HG02588 (cell line): Measurements from ENCODE around the gene THAP4.
"Not testable (repeated sequence)": the region's sequence is repeated elsewhere in the genome, so short reads cannot be mapped to it uniquely, and the experiment has no call there.

ENCODE experiments used
- ATAC-seq: cut with Tn5 transposase; IDR thresholded peaks from one replicate; pipeline ENCODE4 v1.9.1; 2021; ENCODE audit warnings: mild to moderate bottlenecking, moderate library complexity; ENCODE audit not compliant: unreplicated experiment

The THAP4 gene

GRCh38 chr2:241590496-241591455 lies 46.2 kb downstream of the THAP4 start:
- not testable (repeated sequence) for ATAC-seq

GRCh38 chr2:241589863-241590262 lies 47.1 kb downstream of the THAP4 start:
- not testable (repeated sequence) for ATAC-seq

GRCh38 chr2:241586564-241587264 lies 50.2 kb downstream of the THAP4 start:
- ATAC-seq: no peak

GRCh38 chr2:241584436-241584835 lies 52.5 kb downstream of the THAP4 start:
- no peak for ATAC-seq

GRCh38 chr2:241582806-241583205 lies 54.2 kb downstream of the THAP4 start:
- ATAC-seq: no peak

GRCh38 chr2:241582328-241582727 lies 54.6 kb downstream of the THAP4 start:
- no peak for ATAC-seq

- ATAC-seq: no peak
Observed at GRCh38 chr2:241579281-241579680, 57.7 kb downstream of the THAP4 start.

GRCh38 chr2:241577413-241578122 lies 59.4 kb downstream of the THAP4 start:
- ATAC-seq: no peak

GRCh38 chr2:241576293-241576654 lies 60.7 kb downstream of the THAP4 start:
- ATAC-seq: no peak

GRCh38 chr2:241575624-241576292 lies 61.2 kb downstream of the THAP4 start:
- ATAC-seq: no peak

GRCh38 chr2:241574911-241575623 lies 61.9 kb downstream of the THAP4 start:
- no peak for ATAC-seq

GRCh38 chr2:241573741-241574140 lies 63.2 kb downstream of the THAP4 start:
- ATAC-seq: no peak

GRCh38 chr2:241572915-241573651 lies 63.9 kb downstream of the THAP4 start:
- not testable (repeated sequence) for ATAC-seq

- no peak for ATAC-seq
Observed at GRCh38 chr2:241571821-241572620, 64.9 kb downstream of the THAP4 start.

- ATAC-seq: no peak
Observed at GRCh38 chr2:241570961-241571581, 65.9 kb downstream of the THAP4 start.

GRCh38 chr2:241569831-241570281 lies 67.1 kb downstream of the THAP4 start:
- ATAC-seq: no peak

GRCh38 chr2:241568726-241569125 lies 68.2 kb downstream of the THAP4 start:
- ATAC-seq: no peak

- ATAC-seq: no peak
Observed at GRCh38 chr2:241567776-241568175, 69.2 kb downstream of the THAP4 start.
